D341Med (cell line): ENCODE data around the gene PTGFRN.

Experiments
- DNase-seq: peaks from one replicate; pipeline ENCODE4 v3.0.0; 2012; ENCODE audit warnings: low spot score

PTGFRN gene

DNA sequence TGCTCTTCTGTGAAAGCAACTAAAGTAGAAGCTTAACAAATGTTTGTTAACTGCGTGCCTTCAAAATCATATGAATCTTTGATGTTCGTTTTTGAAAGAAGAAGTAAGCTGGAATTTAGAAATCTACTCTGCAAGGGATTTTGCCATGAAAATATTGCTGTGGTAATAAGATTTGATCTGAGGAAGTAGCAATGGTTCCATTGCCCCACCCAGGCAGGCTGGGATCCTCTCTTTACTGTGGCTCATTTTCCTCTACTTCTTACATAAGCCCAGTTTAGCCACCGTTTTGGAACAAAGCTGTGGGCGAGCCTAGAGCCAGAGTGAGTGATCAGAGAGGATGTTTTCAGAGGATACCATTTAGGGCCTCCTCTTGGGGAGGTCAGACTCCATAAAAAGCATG lies 20.3 kb upstream of the PTGFRN start:
- DNase-seq = no peak

DNA sequence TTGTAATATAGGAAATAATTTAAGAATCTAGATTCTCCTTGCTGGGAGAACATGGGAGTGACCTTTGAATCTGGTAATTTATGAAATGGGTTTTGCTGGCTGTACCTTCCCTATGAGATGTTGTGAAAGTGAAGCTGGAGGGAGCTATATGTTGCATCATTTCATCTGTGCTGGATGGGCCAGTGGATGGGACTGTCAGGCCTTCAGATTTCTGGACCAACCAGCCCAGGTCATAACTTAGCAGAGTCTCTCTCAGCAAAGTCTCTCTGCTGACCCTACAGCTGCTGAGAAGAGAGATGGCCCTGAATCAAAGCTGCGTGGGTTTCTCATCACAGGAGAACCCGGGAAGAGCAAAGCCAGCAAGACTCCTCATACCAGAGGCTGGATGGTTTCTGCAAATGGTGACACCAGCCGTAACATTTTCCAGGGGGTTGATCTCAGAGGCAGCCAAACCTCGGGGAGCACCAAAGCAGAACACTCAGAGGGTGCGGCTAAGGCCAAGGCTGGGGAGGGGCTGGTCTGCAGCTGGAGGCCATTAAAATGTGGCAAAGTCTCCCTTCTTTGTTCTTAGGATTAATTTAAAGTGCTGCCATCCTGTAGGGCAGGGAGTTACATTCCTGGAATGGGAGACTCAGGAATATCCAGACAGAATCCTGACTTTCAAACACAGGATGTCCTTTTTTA lies 18.2 kb upstream of the PTGFRN start:
- no peak for DNase-seq

GRCh38 chr1:116895073-116895472 lies 14.6 kb upstream of the PTGFRN start:
- no peak for DNase-seq

- DNase-seq = no peak
Observed at GRCh38 chr1:116899529-116899928, 10.2 kb upstream of the PTGFRN start.

DNA sequence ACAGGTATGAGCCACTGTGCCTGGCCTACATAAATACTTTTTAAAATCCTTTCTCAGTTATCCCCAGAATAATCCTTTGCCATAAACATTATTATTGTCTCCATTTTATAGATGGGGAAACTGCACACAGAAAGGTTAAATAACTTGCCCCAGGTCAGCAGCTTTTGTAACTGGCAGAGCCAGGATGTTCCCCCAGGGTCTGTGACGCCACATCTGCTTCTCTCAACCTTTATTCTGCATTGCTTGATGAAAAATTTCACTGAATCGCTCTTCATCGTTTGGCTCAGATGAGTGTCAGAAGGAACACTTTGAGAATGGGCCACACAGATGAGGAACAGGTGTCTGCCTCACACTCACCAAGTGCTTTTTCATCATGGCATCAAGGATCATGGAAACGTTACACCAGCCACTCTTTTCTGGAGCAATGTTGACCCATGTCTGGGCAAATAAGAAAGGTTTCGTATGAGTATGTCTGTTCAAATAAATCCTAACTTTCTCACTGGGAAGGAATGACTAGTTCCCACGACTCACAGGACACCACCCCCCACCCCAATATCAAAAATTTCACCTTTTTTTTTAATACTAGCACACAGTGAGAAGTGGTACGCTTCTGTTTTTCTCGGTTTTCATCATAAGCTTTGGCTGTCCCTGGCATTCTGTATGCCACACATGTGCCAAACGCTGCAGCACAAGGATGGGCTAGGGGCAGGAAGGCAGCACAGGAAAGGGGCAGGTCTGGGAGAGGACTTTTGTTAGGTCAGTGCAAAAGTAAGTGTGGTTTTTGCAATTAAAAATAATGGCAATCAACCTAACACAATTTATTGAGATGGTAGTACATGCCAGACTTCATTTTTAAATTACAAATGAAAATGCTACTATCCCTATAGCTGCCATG lies 9.0 kb upstream of the PTGFRN start:
- DNase-seq = no peak

DNA sequence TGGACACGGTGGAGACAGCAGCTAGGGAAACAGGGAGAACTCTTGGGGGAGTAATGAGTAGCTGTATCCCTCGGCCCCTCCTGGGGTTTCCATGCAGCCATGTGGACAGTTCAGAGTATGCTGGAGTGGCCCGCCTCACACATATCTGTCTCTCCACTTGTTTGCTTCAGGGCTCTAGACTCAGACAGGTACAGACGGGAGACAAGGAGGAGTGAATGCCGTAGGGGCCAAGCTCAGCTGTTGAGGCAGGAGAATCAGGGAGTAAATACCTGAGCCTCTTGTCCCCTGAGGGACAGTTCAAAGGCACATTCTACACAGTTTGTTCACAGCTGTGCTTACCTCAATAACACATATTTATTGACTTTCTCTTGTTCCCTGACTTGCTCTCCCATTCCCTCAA lies 7.7 kb upstream of the PTGFRN start:
- no peak for DNase-seq

DNA sequence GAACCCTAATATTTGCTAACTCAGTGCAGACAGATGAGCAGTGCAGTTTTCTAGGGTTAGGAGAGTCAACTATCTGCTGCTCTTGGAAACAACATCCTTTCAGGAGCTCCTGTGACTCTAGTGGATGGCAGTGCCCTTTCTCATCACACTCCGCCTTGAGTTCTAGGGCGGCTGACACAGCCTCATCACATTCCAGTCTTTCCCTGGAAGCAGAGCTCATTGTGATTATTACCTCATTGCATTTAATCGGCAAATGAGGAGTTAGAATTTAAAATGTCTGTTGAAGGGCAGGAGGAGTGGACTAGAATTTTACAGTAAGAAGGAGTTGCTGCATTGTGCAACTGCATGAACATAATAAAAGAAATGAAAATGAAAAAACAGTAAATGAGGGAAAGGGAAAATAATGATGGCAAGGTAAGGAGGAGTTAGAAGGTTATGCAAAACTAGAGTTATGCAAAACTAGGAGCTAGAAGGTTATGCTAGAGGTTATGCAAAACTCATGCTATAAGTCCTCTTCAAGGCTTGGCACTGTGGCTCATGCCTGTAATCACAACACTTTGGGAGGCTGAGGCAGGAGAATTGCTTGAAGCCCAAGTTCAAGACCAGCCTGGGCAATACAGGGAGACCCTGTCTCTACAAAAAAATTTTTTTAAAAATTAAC lies 6.9 kb upstream of the PTGFRN start:
- DNase-seq = no peak

- DNase-seq = no peak
Observed at GRCh38 chr1:116904791-116905320, 4.9 kb upstream of the PTGFRN start.

- DNase-seq = no peak
Observed at GRCh38 chr1:116906812-116907211, 2.9 kb upstream of the PTGFRN start.

DNA sequence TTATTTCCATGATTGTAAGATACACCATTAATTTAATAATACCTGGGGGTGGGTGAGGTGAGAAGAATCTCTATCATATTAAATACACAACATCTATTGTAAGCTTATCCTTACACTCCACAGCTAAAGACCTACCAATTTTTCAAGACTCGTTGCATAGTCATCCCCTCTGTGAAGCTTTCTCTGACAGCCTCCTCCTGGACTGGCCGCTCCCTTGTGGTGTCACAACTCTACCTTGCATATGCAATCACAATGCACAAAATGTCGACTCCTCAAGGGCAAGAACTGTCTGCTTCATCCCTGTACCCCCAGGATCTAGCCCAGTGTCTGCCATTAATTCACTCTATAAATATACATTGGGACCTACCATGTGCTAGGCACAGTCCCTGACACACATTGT lies 2.4 kb upstream of the PTGFRN start:
- no peak for DNase-seq

DNA sequence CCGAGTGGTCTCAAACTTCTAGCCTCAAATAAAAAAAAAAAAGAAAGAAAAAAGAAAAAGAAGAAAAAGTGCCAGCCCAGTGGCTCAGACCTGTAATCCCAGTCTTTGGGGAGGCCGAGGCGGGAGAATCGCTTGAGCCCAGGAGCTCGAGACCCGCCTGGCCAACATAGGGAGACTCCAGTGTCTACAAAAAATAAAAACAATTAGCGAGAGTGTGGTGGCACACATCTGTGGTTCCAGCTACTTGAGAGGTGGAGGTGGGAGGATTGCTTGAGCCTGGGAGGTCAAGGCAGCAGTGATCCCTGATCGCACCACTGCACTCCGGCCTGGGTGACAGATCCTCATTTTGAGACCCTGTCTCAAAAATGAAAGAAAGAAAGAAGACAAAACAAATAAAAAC lies 1.4 kb upstream of the PTGFRN start:
- no peak for DNase-seq

GRCh38 chr1:116908820-116909511 lies 750 bp upstream of the PTGFRN start:
- DNase-seq = no peak

- peak; percentile 53 for DNase-seq
Observed at GRCh38 chr1:116910379-116911187, 867 bp downstream of the PTGFRN start.

GRCh38 chr1:116911188-116911553 lies 1.5 kb downstream of the PTGFRN start:
- no peak for DNase-seq

GRCh38 chr1:116911779-116912469 lies 2.2 kb downstream of the PTGFRN start:
- no peak for DNase-seq

- no peak for DNase-seq
Observed at GRCh38 chr1:116912846-116913245, 3.1 kb downstream of the PTGFRN start.

GRCh38 chr1:116913941-116914340 lies 4.2 kb downstream of the PTGFRN start:
- DNase-seq = no peak

DNA sequence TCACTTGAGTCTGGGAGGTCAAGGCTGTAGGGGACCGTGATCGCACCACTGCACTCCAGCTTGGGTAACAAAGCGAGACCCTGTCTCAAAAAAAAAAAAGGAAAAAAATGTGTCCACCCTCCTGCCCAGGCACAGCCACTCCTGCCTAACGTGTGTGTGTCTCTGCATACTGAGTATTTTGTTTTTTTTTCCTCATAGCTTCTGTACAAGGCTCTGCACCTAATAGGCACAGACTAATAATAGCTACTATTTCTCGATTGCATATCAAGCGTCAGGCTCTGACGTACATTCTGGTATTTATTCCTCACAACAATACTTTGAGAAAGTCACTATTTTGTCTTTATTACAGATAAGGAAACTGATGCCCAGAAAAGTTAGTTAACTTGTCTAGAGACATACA lies 5.0 kb downstream of the PTGFRN start:
- no peak for DNase-seq

GRCh38 chr1:116915086-116915661 lies 5.5 kb downstream of the PTGFRN start:
- DNase-seq = no peak

- no peak for DNase-seq
Observed at GRCh38 chr1:116916002-116916401, 6.3 kb downstream of the PTGFRN start.
